ENCODE data around the gene SLC13A2.

SLC13A2 gene

DNA sequence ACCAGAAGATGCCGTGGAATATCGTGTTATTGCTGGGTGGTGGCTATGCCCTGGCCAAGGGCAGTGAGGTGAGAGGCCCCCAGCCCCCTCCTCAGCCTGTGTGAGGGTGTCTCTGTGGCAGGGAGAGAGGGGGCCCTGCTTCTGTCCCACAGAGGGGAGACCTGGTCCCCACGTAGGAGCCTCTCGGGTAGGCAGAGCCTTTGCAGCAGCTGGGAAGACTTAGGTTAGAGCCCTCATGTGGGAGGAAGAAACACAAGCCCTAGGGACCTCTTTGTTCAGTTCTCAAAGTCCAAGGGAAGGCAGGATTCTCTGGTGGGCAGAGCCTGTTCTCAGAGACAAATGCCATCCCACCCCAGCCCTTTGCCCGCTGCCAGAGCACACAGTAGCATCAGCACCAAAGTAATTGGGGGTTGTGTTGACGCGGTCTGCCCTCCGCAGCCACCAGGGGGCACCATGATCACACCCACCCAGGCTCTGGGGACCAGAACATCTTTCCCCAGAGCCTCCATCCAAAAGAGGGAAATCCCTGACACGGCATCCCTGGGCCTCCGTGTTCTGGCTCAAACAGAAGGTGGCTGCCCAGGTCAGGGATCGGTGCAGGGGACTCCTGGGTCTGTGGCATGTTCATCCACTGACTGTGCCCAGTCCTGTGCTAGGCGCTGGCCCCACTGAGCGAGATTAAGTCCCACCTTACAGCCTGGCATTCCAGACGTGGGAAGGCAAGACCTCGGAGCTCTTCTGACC, 21.2 kb downstream of the SLC13A2 start:
- peak; percentile 42 for DNase-seq

DNA sequence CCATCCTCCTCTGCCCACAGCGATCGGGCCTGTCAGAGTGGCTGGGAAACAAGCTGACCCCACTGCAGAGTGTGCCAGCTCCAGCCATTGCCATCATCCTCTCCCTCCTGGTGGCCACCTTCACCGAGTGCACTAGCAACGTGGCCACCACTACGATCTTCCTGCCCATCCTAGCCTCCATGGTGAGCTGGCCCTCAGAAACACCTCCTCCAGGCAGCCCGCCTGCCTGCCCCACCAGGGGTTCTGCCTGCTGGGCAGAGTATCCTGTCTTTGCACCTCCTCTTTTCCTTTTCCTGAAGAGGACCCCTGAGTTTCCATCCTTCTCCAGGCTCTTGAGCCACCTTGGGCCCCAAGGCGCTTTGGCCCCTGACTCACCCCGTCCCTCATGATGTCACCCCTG, 22.2 kb downstream of the SLC13A2 start:
- DNase-seq = no peak

DNA sequence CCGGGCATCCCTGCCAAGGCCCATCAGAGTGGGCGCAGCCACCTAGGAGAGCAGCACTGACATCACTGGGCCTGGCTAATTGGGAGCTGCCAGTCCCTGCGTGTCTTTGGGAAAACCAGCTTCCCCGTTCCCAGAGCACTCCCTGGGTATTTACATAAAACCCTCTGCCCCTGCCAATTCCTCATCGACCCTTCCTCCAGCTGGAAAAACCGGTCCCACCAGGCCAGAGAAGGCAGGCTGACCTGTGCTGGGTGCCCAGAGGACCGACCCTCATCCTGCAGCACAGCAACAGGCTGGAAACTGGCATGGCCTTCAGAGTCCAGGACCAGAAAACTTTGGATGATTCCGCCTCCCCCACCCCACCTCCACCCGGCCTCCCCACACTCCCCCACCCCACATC, 24.5 kb downstream of the SLC13A2 start:
- DNase-seq = peak; percentile 46

DNA sequence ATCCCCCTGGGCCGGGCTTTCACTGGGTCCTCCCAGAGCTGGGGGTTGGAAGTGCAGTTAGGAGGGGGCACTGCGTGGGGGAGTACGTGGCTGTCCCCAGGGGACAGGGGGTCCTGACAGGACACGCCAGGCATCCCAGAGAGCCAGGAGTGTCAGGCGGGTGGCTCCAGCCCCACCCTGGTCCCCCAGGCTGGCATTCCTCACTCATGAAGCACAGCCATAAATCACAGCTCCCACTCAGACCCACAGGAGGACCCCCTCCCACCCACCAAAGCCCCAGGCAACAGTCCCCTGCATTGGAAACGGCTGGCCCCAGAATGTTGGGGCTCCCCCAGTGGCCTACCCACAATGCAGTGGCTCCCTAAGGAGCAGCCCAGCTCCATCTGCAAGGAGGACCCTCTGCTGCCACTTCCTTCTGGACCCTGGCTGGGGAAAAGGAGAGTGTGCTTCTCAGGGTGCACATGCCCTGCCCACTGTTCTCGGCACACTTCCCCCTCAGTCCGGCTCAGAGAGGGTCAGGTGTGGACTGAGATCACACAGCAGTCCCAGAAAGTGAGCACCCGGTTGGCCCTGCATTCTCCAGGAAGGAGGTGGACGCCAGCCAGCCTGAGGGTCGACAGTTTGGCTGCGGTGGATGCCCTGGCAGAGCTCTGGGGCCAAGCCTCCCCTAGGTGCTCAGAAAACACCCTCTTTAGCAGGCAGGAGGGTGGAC, 25.4 kb downstream of the SLC13A2 start:
- DNase-seq = no peak

DNA sequence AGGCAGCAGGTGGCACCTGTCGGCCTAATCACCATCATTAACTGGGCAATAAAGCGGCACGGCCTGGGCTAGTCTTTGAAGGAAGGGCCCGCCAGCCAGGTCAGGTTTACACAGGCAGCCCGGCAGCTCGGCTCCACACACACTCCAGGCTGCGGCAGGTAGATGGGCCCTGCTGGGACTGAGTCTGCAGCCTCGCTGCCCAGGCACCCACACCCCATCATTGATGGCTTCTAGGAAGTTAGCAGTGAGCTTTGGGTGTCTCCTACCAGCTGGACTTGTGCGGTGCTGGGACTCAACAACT, 25.9 kb downstream of the SLC13A2 start:
- DNase-seq = peak; percentile 60

DNA sequence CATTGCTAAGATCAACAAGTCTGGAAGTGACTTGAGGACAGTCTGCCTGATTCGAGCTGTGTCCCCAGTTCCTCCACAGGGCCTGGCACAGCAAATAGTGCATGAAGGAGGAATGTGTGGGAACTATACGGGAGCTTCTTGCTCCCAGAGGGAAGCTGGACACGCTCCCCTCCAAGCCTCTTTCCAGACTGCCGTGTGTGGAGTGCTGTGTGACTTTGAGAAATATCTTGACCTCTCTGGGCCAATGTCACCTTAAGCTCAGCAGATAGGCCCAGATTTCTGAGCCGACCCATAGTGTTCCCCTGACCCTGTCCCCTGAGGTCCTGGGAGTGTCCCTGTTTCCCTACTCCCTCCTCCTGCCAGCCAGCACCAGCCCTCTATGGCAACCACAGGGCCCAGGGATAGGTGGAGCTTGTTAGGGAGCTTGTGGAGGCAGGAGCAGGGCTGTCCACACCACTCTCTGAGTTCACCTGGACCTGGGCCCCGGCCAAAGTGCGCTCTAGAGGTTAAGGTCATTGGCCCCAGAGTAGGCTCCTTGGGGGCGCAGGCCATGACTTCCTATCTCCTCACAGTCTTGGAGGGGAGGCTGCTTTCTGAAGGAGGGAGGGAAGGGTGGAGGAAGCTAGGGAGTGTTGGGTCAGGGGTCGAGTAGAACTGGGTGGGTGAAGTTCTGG, 26.4 kb downstream of the SLC13A2 start:
- DNase-seq = no peak

DNA sequence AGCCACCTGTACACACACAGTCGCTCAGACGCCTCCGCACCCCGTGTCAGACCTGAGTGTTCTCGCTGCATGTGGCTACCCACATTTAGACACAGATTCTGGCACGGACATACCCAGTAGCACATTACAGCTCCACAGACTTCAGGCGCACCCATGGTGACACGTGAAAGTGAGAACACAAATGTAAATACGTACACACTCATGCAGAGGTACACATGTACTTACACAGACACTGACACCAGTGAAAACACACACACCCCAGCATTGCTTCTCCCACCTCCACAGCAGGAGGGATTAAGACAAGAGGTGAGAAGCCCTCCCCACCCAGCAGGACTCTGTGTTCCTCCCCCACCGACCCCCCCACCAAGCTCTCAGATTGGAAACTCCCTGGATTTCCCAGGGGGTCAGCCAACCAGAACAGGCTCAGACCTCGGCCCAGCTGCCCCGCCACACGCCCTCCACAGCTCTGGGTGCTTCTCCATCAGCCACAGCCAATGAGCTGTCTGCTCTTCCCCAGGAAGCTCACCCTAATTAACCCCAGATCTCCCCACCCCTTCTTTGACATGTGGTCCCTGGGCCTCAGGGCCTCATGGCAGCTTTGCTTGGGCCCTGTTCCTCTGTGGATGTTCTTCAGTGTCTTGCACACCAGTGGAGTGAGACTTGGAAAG, 27.4 kb downstream of the SLC13A2 start:
- DNase-seq = no peak

DNA sequence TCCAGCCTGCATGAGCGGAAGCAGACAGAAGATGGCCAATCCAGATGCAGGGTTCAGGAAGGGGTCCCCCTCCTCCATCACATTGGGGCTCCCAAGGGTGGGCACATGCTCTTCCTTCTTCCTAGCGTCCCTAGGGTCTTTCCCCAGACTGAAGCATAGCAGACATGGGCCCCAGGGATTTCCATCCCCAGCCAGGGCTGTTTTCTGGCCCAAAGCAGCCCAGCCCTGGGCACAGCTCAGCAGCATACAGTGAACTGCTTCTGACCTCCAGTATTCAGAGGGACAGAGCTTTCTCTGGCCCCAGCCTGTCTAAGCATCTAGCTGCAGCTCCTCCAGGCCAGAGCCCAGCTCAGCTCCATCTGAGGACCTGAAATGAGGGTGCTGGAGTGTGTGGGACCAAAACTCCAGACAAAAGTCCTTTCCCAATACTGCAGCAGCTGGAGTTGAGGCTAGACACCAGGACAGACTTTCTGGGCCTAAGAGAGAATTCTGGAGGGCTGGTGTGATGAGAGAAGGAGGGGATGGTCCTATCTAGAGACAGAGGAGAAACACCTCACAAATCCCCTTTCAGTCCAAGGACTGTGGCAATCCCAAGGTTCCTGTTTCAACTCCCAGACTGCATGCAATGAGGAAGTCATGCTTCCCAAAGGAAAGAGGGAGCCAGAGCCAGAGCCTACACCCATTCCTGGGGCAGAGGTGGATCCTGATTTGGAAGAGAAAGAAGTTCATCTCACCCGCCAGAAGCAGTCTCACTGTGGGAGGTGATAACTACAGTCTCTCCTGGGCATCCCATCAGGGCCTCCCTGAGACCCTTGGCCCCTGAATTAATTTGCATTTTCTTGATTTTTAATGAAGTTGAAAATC, 28.2 kb downstream of the SLC13A2 start:
- DNase-seq = no peak

DNA sequence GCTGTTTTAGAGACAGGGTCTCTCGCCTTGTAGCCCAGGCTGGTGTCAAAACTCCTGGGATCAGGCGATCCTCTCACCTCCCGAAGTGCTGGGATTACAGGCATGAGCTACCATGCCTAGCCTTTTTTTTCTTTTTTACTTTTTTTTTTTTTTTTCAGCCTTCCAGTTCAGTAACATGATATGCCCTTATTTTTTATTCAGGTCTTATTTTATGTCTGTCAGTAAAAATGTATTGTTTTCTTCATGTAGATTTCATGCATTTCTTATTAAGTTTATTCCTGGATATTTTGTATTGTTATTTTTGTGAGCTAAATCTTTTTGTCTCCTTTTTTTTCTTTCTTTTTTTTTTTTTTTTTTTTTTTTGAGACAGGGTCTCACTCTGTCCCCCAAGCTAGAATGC, 30.0 kb downstream of the SLC13A2 start:
- no peak for DNase-seq

DNA sequence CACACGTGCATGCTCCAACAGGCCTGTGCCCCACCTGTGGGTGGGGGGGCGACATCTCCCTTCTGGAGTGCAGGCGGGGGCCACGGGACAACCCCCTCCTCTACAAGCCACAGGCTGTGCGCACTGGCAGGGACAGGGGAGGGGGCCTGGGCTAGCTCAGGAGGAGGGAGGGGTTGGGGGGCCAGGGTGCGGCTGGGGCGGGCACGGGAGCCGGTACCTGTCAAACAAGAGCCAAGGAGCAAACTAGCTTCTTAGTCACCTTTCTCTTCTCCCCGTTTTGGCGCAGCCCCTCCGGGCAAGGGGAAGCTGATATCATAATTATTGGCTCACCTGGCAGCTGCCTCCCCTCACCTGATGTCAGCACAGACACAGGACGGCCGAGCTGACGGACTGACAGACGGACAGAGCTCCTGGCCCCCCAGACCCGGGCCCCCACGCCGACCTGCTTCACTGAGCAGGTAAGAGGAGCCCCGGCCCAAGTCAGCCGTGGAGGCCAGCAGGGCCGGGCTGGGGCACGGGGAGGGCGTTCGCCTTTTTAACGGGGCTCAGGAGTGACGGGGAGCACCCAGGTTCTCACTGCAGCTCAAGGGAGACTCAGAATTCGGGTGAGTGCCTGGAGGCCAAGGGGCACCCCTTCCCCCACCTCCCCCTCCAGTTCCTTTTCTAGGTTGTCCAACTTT, 32.7 kb downstream of the SLC13A2 start, which contains the start of gene FOXN1:
TSS of gene FOXN1 (plus strand) at position 363 of the 680 bp plus-strand sequence. CDS start 17,622 bp downstream, outside the sequence.
- DNase-seq = no peak

DNA sequence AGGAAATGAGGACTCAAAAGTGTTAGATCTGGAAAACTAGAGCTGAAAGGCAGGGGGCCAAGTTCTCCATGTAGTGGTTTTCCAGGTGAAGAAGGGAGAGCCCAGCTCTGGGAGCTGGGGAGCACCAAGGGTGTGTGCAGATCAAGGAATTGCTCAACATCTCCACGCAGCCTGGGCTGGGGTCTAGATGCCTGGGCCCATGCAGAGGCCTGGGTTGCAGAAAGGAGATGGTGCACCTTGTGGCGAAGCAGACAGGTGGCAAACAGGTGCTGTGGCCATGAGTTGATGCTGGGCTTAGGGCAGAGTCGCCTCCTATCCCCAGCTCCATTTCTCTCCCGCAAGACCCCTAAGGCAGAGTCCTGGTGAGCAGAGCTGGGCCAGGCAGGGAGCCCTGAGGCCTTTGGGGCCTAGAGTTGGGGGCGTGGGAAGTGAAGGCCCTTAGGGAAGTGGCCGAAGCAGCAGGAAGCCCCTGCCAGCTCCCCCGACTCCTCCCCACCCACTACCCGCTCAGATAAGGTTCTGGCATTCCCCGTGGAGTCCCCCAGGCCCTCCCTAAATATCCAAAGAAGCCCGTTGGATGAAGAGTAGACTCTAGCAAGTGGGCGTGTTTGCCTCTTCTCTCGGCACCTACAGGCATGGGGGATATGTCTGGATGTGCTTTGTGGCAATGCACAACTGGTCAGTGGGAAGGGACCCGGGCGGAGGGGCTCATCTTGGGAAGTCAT, 33.5 kb downstream of the SLC13A2 start:
- no peak for DNase-seq

DNA sequence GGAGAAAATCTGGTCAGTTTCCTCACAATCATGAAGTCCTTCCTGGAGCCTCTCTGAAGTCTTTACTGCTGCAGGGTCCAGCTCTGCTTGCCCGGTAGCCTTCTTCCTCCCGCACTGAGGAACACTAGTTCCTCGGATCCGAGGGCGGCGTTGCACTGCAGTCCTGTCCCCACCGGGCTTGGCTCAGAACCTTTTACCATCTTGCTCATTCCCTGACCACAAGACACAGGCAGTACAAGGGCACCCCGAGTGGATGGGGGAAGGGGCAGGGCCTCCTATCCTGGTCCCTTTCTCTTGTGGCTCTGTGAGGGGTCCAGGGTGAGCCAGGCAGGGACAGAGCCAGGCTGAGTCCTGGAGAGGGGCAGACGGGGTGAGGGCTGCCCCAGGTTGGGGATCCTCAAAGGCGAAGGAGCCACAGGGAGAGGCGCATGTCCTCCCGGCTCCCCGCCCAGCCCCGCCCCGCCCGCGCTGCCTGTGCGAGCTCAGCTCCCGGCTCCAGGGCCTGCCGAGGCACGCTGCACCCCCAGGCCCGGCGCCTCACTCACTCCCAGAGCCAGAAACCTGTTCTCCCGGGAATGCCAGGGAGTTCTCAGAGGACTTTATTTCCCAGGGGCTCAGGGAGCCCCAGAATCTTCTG, 34.2 kb downstream of the SLC13A2 start:
- DNase-seq = no peak

DNA sequence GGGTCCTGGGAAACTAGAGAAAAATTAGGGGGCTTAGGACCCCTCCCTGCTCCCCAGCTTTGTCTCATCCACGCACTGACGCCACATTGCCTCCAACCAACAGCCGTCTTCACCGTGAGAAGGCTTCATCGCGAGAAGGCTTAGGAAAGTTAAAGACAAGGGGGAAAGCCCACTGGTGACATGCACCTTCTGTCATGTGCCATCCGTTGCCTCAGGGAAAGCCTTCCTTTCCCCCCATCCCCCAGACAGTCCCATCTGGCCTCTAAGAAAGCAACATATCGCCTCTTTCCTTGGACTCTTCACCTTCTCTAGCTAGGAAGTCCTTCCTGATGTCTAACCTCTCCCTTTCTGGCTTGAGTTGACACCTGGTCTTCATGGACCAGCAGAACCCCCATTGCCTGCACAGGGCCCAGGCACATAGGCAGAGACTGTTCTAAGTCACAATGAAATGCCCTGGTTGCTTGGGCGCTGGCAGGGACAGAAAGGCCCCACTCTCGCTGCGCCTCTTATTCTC, 34.8 kb downstream of the SLC13A2 start:
- DNase-seq = no peak

DNA sequence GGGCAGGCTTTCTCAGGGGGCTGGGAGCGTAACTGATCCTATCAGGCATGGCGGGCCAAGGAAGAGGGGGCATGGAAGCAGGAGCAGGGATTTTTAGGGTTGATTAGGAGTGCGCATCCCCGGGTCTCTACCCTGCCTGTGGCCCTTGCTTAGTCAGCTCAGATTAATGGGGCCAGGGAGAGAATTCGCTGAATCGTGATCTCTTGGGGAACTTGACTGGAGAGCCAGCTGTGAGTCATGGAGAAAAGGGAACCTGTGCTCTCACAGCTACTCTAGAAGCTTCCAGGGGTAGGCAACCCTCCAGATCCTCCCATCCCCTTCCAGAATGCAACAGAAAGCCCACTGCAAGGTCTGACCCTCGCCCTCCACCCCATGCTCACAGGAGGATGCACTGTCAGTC, 36.3 kb downstream of the SLC13A2 start:
- DNase-seq = no peak

DNA sequence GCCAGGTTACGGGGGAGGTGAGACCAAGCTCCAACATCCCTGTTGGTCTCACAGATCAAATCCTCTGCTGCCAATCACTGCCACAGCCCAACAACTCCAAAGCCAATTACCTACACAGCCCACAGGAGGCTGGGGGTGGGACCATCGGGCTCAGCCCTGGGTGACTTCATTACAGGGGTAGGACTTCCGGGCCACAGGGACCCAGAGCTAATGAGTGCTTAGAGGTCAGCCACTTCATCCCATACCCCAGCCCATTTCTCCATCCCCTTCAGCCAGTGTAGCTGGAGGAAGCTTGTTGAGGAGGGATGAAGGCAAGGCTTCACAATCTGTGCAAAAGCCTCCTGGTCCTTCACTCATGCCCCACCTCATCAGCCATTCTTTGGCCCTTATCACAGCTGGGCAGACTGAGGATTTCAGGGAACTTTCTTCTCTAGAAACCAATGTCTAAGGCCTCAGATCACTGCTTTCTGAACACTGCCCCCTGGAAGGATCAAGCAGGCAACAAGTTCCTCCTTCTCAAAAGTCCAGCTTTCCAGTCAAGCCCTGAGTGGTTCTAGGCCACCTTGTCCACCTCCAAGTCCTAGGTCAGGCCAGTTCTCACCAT, 38.5 kb downstream of the SLC13A2 start:
- DNase-seq = no peak

DNA sequence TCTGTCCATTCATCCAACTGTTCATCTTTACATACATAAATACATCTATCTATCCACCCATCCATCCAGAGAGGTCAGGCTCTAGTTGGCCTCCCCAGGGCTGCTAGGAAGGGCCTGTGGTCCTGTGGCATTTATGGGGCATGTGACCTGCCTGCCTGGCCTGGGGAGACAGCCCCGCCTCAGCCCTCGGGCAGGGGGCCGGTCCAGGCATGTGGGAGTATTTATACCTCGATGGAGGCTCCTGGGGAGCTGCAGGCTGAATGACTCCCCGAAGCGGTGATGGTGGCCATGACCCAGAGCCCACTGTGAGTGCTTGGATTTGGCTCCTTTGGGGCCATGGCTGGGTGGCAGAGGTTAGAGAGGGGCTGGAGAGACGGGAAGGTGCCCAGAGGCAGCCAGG, 40.0 kb downstream of the SLC13A2 start:
- no peak for DNase-seq

DNA sequence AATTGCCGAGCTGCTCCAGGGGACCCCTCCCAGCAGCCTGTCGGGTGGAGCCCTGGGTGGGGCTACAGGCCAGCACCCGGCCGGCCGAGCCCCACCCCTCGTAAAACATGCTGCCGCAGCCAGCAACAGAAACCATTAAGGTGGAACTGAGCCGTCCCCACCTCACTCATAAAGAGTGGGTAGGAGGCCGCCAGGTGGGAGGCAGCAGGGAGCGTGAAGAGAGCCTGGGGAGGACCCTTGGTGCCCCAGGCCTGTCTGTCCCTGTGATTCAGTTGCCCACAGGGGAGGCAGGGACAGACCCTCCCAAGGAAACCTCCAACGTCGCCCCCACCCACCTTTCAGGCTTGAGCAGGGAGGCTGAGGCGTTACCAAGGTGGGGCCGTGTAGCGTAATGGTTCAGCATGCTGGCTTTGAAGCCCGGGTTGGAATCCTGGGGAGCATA, 41.1 kb downstream of the SLC13A2 start:
- DNase-seq = no peak

DNA sequence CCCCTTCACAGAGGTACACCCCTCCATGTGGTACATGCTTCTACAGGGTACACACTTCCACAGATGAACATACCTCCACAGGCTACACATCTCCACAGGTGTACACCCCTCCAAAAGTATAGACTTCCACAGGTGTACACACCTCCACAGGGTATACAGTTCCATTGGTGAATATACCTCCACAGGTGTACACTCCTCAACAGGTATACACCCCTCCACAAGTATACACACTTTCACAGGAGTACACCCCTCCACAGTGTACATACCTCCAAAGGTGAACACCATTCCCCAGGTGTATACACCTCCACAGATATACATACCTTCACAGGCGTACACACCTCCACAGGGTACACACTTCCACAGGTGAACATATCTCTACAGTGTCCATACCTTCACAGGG, 42.1 kb downstream of the SLC13A2 start:
- no peak for DNase-seq

DNA sequence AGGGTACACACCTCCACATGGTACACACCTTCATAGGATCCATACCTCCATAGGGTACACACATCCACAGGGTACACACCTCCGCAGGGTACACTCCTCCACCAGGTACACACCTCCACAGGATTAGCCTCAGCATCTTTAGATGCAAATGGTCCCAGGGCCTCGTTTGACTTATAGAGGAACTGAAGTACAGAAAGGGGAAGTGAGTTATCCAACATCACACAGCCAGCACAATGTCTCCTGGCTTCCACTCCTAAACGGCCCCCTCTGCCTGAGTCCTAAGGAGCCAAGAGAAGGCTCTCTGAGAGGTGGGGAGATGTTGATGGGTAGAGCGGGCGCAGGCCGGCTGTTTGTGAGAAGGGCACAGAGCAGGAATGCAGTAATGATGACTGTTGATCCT, 44.7 kb downstream of the SLC13A2 start:
- no peak for DNase-seq

DNA sequence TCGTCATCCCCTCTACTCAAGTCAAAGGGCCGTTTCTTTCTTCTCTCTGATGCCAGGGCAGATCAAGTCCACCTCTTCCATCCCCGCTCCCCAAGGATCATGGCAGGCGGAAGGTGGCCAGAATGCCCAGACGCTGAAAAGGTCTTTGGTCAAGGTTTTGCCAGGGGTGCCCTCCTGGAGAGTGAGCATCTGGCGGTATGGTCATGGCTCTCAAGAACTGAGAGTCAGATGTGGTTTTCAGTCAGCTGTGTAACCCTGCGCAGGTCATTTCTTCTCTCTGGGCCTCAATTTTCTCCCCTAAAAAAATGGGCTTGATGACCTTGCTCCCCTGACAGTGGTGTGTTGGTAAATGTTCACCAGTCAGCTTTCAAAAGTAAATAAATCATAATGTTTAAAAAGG, 45.1 kb downstream of the SLC13A2 start:
- DNase-seq = no peak

Data from NCI-H1105 treated with DMSO at 0.1 percent for 48 hours (cell line).